Measurements from ENCODE around the gene CELSR1.

The CELSR1 gene

GRCh38 chr22:46476547-46476941 lies 60.9 kb downstream of the CELSR1 start:
- H3K36me3 ChIP-seq (replicated peaks; ENCODE audit: low read depth, low read length): no peaks in the 10 kb centered on the region
- no peak overlapping the region for H3K4me2 ChIP-seq (ENCODE audit: low read length)
- H4K20me1 ChIP-seq (ENCODE audit: insufficient read depth, low read length): no peaks in the 10 kb centered on the region
- no peaks in the 10 kb centered on the region for H3K4me1 ChIP-seq (ENCODE audit: low read length)
- no peak overlapping the region for H2AFZ ChIP-seq (ENCODE audit: low read depth, low read length)
- no peak overlapping the region for H3K27ac ChIP-seq (ENCODE audit: low read length)
- peaks cover 35% of the 10 kb centered on the region for H3K27me3 ChIP-seq (ENCODE audit: low read depth, low read length)
- H3K9ac ChIP-seq (ENCODE audit: low read length): no peak overlapping the region
- no peak for TF ChIP-seq EZH2phosphoT487 (IDR thresholded peaks at IDR 0.05; ENCODE audit: low read depth)
- TF ChIP-seq CTCF (IDR thresholded peaks at IDR 0.05; ENCODE audit: low read depth, low read length): no peak
- no peaks in the 10 kb centered on the region; the same call in 1 of the 2 replicates for H3K9me3 ChIP-seq (ENCODE audit: insufficient read depth, low read length)
- no peaks in the 10 kb centered on the region for H3K79me2 ChIP-seq (ENCODE audit: low read length)
- H3K4me3 ChIP-seq (ENCODE audit: low read length): no peak overlapping the region

GRCh38 chr22:46473896-46474557 lies 63.4 kb downstream of the CELSR1 start:
- no peaks in the 10 kb centered on the region for H4K20me1 ChIP-seq (ENCODE audit: insufficient read depth, low read length)
- peaks cover 22% of the 10 kb centered on the region for H3K27me3 ChIP-seq (ENCODE audit: low read depth, low read length)
- H3K4me1 ChIP-seq (ENCODE audit: low read length): no peaks in the 10 kb centered on the region
- H3K27ac ChIP-seq (ENCODE audit: low read length): no peak overlapping the region
- H3K36me3 ChIP-seq (replicated peaks; ENCODE audit: low read depth, low read length): no peaks in the 10 kb centered on the region
- H3K9me3 ChIP-seq (ENCODE audit: insufficient read depth, low read length): no peaks in the 10 kb centered on the region; the same call in 1 of the 2 replicates
- no peak for TF ChIP-seq CTCF (IDR thresholded peaks at IDR 0.05; ENCODE audit: low read depth, low read length)
- no peak for TF ChIP-seq EZH2phosphoT487 (IDR thresholded peaks at IDR 0.05; ENCODE audit: low read depth)
- no peak overlapping the region for H3K9ac ChIP-seq (ENCODE audit: low read length)
- H3K4me2 ChIP-seq (ENCODE audit: low read length): no peak overlapping the region
- no peak overlapping the region for H3K4me3 ChIP-seq (ENCODE audit: low read length)
- no peaks in the 10 kb centered on the region for H3K79me2 ChIP-seq (ENCODE audit: low read length)
- H2AFZ ChIP-seq (ENCODE audit: low read depth, low read length): no peak overlapping the region

GRCh38 chr22:46473021-46473779 lies 64.2 kb downstream of the CELSR1 start:
- H3K27ac ChIP-seq (ENCODE audit: low read length): no peak overlapping the region
- no peaks in the 10 kb centered on the region; the same call in 1 of the 2 replicates for H3K9me3 ChIP-seq (ENCODE audit: insufficient read depth, low read length)

More at GRCh38 chr22:46473021-46473779, 64.2 kb downstream of the CELSR1 start:
- no peak overlapping the region for H3K4me3 ChIP-seq (ENCODE audit: low read length)
- H3K4me1 ChIP-seq (ENCODE audit: low read length): no peaks in the 10 kb centered on the region
- H3K36me3 ChIP-seq (replicated peaks; ENCODE audit: low read depth, low read length): no peaks in the 10 kb centered on the region
- no peaks in the 10 kb centered on the region for H4K20me1 ChIP-seq (ENCODE audit: insufficient read depth, low read length)
- peaks cover 22% of the 10 kb centered on the region for H3K27me3 ChIP-seq (ENCODE audit: low read depth, low read length)
- no peak overlapping the region for H3K4me2 ChIP-seq (ENCODE audit: low read length)
- no peak overlapping the region for H3K9ac ChIP-seq (ENCODE audit: low read length)
- H2AFZ ChIP-seq (ENCODE audit: low read depth, low read length): no peak overlapping the region
- no peak for TF ChIP-seq CTCF (IDR thresholded peaks at IDR 0.05; ENCODE audit: low read depth, low read length)
- TF ChIP-seq EZH2phosphoT487 (IDR thresholded peaks at IDR 0.05; ENCODE audit: low read depth): no peak
- H3K79me2 ChIP-seq (ENCODE audit: low read length): no peaks in the 10 kb centered on the region

All from OCI-LY3 (cell line).